GM19099 (cell line): ENCODE measurements around the gene RAB3B.

Source experiments
- POLR2A ChIP-seq: IDR thresholded peaks from 3 replicates; pipeline ENCODE4 v1.6.1; 2011; ENCODE audit warnings: low read depth; ENCODE audit not compliant: insufficient read length; ENCODE audit errors: extremely low read depth

The RAB3B gene

GRCh38 chr1:51919684-51920083 is 70.8 kb downstream of the RAB3B start:
- no peak for TF ChIP-seq POLR2A

GRCh38 chr1:51916587-51917405 is 73.7 kb downstream of the RAB3B start:
- TF ChIP-seq POLR2A: no peak

GRCh38 chr1:51915951-51916350 is 74.5 kb downstream of the RAB3B start:
- no peak for TF ChIP-seq POLR2A

GRCh38 chr1:51912881-51913280 is 77.6 kb downstream of the RAB3B start:
- no peak for TF ChIP-seq POLR2A

GRCh38 chr1:51910221-51911000 is 80.1 kb downstream of the RAB3B start:
- TF ChIP-seq POLR2A: no peak

GRCh38 chr1:51908499-51908898 is 82.0 kb downstream of the RAB3B start:
- TF ChIP-seq POLR2A: no peak

GRCh38 chr1:51907079-51907702 is 83.3 kb downstream of the RAB3B start:
- no peak for TF ChIP-seq POLR2A

GRCh38 chr1:51906306-51907078 is 84.0 kb downstream of the RAB3B start:
- TF ChIP-seq POLR2A: no peak

- TF ChIP-seq POLR2A: no peak
Observed at GRCh38 chr1:51902456-51902855, 88.0 kb downstream of the RAB3B start.

- no peak for TF ChIP-seq POLR2A
Observed at GRCh38 chr1:51901151-51901550, 89.3 kb downstream of the RAB3B start.

- TF ChIP-seq POLR2A: no peak
Observed at GRCh38 chr1:51899022-51899421, 91.5 kb downstream of the RAB3B start.

- no peak for TF ChIP-seq POLR2A
Observed at GRCh38 chr1:51898090-51898734, 92.3 kb downstream of the RAB3B start.

- no peak for TF ChIP-seq POLR2A
Observed at GRCh38 chr1:51897699-51898031, 92.8 kb downstream of the RAB3B start.

GRCh38 chr1:51878616-51879336 is 111.7 kb downstream of the RAB3B start, which contains the start of gene NRDC:
NRDC (minus strand) TSS chr1:51878727; CDS start chr1:51878615, 112 bp downstream.
- TF ChIP-seq POLR2A: peak; percentile 94
